Measurements from ENCODE around the gene SGPL1. TPM values are rescaled to one million over a fixed set of nuclear protein-coding genes. Genes with fewer than 3 reads are reported as not detected.

Gene SGPL1
- polyA plus RNA-seq, 1 donor from 2014 or later = 12.0 TPM

DNA sequence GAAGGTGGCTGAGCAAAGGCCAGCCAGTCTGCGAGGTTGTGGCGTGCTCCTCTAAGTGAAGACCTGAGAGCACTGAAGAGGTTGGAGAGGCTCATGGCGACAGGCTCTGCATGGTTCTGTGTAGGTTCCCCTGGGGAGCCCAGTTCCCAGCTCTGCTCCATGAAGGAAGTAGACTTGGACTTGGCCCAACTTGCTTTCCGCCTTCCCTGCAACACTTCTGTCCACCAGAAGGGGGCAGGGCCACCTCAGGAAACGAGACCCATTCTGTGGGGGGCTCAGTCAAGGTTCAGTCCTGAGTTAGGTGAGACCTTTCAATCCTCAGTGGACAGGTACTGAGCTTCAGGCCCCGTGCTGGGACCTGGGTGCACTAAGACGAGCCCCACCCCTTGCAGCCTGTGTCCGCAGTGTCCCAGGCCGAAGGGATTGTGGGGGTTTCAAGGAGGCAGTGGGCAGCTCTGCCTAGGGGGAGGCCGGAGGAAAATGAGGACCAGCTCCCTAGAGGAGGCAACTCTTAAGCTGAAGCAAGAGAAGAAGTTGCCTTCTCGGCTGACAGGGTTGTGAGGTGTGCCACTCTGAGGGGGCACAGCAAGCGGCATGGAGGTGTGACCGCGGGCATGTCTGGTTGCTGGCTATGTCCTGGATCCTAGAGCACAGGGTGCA lies 87.6 kb downstream of the SGPL1 start:
- no peaks in the 10 kb centered on the region for H3K36me3 Mint-ChIP-seq

DNA sequence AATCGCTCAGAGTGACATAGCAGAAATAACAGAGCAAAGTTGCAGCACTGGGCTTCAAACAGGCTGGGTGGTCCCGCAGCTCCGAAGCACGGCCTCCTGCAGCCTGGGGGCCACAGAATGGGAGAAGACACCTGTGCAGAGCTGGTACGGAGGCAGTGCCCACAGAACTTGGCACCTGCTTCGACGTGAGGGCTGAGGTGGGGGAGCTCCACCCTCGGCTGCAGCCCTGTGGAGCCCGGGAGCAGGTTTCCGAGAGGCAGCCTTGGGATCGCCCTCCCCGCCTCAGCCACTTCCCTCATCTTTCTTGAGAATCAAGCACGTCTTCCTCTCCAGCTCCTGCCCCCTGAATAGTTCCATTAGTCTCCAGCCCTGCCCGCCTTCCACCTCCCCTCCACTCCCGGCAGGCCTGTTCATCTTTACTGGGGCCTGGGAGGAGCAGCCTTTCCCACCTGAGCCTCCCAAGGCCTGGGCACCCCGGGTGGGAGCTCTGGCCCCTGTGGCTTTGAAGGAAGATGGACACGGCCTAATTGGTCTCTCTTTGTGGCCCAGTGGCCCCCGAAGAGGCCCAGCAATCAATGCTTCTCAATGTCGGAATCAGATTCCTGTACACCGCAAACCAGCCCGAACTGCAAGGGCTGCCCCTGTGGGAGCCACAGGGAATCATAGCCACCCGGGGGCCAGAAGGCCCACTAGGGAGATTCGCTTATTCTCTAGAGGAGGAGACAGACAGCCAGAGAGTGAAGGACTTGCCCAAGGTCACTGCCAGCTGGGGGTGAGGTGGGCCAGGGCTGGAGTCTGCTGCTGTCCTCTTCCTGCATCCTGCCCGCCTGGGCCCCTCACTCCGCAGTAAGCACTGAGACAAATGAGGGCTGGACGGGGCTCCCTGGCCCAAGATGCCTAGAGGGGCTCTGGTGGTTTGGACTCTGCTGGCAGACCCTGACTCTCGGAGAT lies 89.6 kb downstream of the SGPL1 start:
- peaks cover 0 to 2% (median 0%) of the 10 kb centered on the region in 3 donors for H3K4me1 Mint-ChIP-seq
- H3K9me3 Mint-ChIP-seq = no peaks in the 10 kb centered on the region
- no peak overlapping the region for H3K4me3 Mint-ChIP-seq
- no peak overlapping the region for H3K27ac Mint-ChIP-seq
- peaks cover 7% of the 10 kb centered on the region for H3K27me3 Mint-ChIP-seq
- H3K36me3 Mint-ChIP-seq = no peaks in the 10 kb centered on the region

More for the DNA sequence above, 87.6 kb downstream of the SGPL1 start:
- no peaks in the 10 kb centered on the region for H3K9me3 Mint-ChIP-seq
- H3K4me3 Mint-ChIP-seq = no peak overlapping the region
- H3K4me1 Mint-ChIP-seq = no peaks in the 10 kb centered on the region
- H3K27ac Mint-ChIP-seq = no peak overlapping the region
- H3K27me3 Mint-ChIP-seq = peaks cover 7% of the 10 kb centered on the region

DNA sequence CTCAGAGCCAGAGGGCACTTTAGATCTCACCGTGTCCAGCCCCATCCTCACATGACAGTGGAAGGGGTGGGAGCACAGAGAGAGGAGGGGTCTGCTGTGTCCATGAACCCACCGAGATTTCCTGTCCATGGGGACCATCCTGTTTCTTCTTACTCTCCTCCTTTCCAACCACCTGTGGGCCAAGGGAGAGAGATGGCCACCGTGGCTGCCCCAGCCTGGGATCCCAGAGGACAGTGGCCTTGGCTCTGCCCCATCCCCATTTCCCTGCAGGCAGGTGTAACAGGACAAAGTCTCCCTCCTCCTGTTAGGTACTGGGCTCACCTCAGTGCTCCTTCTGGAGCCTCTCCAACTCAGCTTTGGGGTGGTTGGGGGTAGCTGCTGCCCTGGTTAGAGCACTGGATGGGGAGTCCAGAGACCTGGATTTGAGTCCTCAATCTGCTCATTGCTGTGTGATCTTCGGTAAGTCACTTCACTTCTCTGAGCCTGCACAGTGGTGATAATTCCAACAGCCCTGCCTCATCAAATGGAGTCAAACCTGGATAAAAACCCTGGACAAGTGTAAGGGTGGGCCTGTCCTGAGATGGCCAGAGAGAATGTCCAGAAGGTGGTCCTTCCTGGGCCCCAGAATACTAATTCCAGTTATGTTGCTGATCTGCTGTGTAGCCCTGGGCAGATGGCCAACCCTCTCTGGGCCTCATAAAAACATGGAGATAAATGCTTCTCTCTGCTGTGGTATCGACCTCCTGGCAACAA lies 90.5 kb downstream of the SGPL1 start:
- peaks cover 7% of the 10 kb centered on the region for H3K27me3 Mint-ChIP-seq
- no peak overlapping the region for H3K27ac Mint-ChIP-seq
- H3K36me3 Mint-ChIP-seq = no peaks in the 10 kb centered on the region
- H3K9me3 Mint-ChIP-seq = no peaks in the 10 kb centered on the region
- peaks cover 0 to 2% (median 0%) of the 10 kb centered on the region in 3 donors for H3K4me1 Mint-ChIP-seq
- no peak overlapping the region for H3K4me3 Mint-ChIP-seq

DNA sequence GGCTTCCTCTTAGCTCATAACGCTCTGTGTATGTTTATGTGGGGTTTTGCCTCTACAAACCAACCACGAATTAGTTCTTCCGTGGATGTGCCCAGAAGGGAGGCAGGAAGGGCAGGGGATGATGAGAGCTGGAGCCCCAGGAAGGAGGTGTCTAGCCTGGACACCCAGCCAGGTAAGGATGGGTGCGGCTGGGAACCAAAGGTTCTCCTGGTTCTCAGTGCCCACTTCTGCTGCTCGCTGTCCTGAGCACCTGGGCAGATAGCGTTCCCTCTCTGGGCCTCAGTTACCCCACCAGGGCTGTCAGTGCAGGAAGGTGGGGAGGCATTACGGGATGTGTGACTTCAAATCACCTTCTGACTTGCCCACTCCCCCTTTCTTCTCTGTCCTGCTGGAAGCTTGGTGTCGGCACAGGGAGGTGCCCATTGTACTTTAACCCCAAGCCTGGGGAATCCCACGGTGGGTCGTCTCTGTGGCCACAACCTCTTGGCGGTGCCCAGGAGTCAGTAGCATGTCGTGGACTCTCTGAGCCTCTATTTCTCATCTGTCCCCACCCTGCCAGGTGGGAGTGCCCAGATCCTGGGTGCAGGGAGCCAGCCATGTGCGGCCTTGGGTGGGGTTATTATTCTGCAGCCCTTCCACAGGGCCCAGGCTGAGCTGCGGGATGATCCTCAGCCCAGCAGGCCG lies 91.3 kb downstream of the SGPL1 start:
- H3K9me3 Mint-ChIP-seq = peaks cover 0 to 1% (median 0%) of the 10 kb centered on the region in 3 donors
- H3K4me1 Mint-ChIP-seq = peaks cover 0 to 2% (median 0%) of the 10 kb centered on the region in 3 donors
- no peak overlapping the region for H3K4me3 Mint-ChIP-seq
- peaks cover 7% of the 10 kb centered on the region for H3K27me3 Mint-ChIP-seq
- H3K27ac Mint-ChIP-seq = no peak overlapping the region
- no peaks in the 10 kb centered on the region for H3K36me3 Mint-ChIP-seq

DNA sequence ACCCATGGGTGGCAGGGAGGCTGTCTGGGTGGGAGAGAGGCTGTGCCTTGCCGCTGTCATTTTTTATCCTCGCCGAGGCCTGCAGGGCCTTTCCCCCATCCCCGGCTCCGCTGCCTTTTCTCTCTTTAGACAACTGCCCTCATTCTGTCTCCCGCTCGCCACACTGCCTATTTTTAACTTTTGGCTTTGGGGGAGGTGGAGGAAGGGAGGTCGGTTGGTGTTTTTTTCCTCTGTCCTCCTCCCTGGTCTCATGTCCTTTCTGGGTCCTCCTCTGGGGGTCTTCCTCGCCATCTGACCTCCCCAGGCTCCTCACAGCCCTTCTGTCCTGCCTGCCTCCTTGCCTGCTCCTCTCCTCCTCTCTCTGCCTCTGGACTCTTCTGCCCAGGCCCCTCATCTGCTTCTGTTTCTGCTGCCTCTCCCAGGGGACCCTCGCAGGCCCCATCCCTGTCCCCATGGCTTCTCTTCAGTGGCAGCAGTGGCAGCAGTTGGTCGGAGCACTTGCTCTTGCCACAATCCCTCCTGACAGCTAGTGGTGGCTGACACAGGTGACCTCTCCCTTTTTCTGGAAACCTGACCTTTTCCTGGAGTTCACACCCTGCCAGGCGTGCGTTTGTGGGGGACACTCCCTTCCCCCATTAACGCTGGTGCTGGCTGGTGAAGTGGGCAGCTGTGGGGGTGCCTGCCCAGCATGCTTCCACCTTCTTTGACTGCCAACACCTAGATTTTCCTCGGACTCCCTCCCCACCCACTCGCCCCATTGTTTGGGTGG lies 92.1 kb downstream of the SGPL1 start:
- H3K27me3 Mint-ChIP-seq = peaks cover 4% of the 10 kb centered on the region
- peak overlapping the region in 1 of 4 donors; percentile 9 for H3K4me3 Mint-ChIP-seq
- no peak overlapping the region for H3K27ac Mint-ChIP-seq
- no peaks in the 10 kb centered on the region for H3K36me3 Mint-ChIP-seq
- H3K9me3 Mint-ChIP-seq = peaks cover 0 to 1% (median 0%) of the 10 kb centered on the region in 3 donors
- peaks cover 0 to 2% (median 0%) of the 10 kb centered on the region in 3 donors for H3K4me1 Mint-ChIP-seq

DNA sequence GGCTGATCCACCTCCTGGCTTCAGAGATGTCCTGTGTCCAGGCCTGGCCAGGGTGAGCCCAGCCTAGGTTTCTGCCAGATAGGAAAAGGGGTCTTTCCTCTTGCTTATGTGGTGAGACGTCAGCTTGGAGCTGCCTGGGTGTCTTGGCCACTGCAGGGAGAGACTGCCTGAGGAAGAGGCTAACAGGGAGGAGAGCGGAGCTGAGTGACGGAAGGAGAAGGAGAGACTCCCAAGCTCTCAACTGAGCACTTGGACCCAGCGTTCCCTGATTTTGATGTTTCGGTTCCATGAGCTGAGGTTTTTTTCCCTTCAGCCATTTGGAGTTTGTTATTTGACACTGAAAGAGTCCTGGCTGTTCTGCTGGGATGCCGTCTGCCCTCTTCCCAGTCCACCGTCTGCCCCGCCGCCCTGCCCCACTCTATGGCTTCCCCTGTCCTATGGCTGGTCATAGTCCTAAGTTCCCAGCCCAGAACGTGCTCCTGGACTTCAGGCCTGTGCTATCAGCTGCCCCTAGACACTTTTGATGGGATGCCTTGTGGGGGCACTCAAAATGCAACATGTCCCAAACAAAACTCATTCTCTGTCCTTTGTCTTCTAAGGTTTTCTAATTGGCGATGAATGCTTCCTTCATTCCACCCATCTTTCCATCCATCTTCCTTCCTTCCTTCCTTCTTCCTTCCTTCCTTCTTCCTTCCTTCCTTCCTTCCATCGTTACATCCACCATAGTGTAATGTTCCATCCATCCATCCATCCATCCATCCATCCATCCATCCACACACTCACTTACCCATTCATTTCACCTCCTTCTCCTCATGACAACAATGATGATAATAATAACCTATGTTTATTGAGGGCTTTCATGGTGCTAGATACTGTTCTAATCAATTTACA lies 92.9 kb downstream of the SGPL1 start:
- Mint-ChIP-seq H3K27ac (no peak overlapping the region), H3K4me1 (peaks cover 0 to 2% (median 0%) of the 10 kb centered on the region in 3 donors), H3K36me3 (no peaks in the 10 kb centered on the region), H3K4me3 (no peak overlapping the region), H3K9me3 (peaks cover 0 to 1% (median 0%) of the 10 kb centered on the region in 3 donors), H3K27me3 (peaks cover 2% of the 10 kb centered on the region)

DNA sequence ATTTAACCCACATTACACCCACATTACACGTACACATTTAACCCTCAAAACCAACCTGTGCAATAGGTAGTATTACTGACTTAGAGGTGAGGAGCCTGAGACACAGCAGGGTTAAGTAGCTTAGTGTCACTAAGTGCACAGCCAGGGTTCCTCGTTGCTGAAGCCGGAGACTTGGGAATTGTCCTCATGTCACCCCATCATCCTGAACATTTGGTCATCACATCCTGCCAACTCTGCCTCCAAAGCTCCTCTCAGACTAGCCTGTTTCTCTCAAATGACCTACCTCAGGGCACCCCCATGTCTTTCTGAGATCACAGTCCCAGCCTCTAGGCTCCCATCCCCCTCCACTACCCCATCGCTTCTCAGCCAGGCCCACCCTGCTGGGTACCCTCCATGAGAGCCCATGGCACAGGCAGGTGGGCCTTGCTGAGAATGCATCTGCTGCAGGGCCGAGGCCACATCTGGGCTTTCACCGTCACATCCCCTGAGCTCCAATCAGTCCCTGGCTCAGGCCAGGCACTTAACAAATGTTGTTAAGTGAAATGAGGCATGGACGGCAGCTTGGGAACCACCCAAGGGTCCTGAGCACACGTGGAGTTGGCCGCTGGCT lies 93.7 kb downstream of the SGPL1 start:
- peaks cover 0 to 1% (median 0%) of the 10 kb centered on the region in 3 donors for H3K9me3 Mint-ChIP-seq
- H3K36me3 Mint-ChIP-seq = no peaks in the 10 kb centered on the region
- H3K27ac Mint-ChIP-seq = no peak overlapping the region
- peaks cover 0 to 2% (median 0%) of the 10 kb centered on the region in 3 donors for H3K4me1 Mint-ChIP-seq
- no peak overlapping the region for H3K4me3 Mint-ChIP-seq
- peaks cover 2% of the 10 kb centered on the region for H3K27me3 Mint-ChIP-seq

DNA sequence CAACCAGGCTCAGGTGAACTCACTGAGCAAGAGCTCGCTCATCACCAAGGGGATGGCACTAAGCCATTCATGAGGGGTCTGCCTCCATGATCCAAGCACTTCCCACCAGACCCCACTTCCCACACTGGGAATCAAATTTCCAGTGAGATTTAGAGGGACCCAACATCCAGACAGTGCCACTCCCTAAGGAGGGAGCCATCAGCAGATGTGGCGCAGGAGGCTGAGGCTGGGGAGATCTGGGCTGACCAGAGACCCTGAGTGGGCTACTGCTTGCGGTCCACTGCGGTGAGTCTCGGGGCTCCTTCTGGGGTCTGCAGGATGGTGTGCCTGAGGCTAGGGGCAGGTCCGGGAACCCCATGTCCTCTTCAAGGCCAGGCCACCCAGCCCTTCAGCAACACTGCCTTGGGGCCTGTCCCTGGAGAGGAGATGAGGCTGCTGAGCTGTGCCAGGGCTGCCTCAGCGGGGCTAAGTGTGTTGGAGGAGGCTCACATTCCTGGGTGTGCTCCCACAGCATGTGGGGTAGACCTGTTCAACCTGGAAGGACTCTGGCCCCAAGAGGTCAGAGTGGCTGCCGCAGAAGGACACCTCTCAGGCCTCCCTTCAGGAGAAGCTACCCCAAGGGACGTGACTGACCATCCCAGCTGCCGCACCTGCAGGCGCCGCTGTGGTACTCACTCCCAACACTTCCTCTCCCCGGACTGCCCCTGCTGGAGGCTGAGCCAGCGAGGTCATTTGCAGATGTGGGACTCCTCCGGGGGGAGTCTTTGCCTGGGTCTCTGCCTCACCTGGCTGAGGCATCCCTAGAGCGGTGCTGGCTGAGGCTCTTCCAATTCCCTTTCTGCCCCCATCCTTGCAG lies 95.0 kb downstream of the SGPL1 start:
- Mint-ChIP-seq H3K27me3 (peaks cover 3% of the 10 kb centered on the region), H3K27ac (no peak overlapping the region), H3K36me3 (no peaks in the 10 kb centered on the region), H3K9me3 (peaks cover 0 to 2% (median 1%) of the 10 kb centered on the region in 3 donors), H3K4me1 (peaks cover 0 to 2% (median 0%) of the 10 kb centered on the region in 3 donors), H3K4me3 (no peak overlapping the region)

DNA sequence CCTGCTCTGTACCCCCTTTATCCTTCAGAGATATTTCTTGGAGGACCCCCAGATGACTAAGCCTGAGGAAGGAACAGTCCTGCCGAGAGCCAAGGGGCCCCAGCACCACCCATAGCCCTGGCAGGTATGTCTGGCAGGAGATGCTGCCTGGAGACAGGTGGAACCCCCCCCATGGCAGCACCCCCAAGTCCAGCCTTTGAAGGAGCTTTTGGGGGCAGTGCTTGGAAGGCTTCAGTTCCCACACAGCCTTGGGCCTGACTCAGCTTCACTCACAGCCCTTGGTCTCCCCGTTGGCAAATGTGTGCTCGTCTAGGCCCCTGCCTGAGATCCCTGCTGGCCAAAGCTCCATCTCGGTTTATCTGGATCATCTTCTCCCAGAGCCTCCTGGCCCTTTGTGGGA lies 95.6 kb downstream of the SGPL1 start:
- H3K4me1 Mint-ChIP-seq = peaks cover 0 to 2% (median 0%) of the 10 kb centered on the region in 3 donors
- H3K27me3 Mint-ChIP-seq = peaks cover 2% of the 10 kb centered on the region
- H3K9me3 Mint-ChIP-seq = peaks cover 0 to 2% (median 1%) of the 10 kb centered on the region in 3 donors
- H3K36me3 Mint-ChIP-seq = no peaks in the 10 kb centered on the region
- H3K27ac Mint-ChIP-seq = no peak overlapping the region
- H3K4me3 Mint-ChIP-seq = no peak overlapping the region

DNA sequence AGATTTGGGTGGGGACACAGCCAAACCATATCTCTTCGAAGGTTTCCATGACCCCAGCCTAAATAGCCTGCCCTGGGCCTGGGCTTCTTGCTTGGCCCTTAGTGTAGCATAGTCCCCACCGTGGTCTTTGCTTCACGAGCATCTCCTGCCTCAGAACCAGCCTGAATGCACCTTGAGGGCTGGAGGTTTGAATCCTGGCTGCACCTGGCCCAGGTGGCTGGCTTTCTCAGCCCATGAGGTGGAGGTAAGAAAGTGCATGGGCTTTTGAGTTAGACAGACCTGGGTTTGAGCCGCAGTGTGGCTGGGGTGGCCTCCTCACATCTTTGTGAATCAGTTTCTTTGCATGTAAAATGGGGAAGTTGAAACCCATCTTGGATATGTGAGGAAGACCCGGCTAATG lies 96.8 kb downstream of the SGPL1 start:
- no peak overlapping the region for H3K4me3 Mint-ChIP-seq
- H3K27ac Mint-ChIP-seq = no peak overlapping the region
- H3K27me3 Mint-ChIP-seq = peaks cover 1% of the 10 kb centered on the region
- peaks cover 0 to 2% (median 1%) of the 10 kb centered on the region in 3 donors for H3K9me3 Mint-ChIP-seq
- peaks cover 0 to 2% (median 0%) of the 10 kb centered on the region in 3 donors for H3K4me1 Mint-ChIP-seq
- H3K36me3 Mint-ChIP-seq = no peaks in the 10 kb centered on the region

DNA sequence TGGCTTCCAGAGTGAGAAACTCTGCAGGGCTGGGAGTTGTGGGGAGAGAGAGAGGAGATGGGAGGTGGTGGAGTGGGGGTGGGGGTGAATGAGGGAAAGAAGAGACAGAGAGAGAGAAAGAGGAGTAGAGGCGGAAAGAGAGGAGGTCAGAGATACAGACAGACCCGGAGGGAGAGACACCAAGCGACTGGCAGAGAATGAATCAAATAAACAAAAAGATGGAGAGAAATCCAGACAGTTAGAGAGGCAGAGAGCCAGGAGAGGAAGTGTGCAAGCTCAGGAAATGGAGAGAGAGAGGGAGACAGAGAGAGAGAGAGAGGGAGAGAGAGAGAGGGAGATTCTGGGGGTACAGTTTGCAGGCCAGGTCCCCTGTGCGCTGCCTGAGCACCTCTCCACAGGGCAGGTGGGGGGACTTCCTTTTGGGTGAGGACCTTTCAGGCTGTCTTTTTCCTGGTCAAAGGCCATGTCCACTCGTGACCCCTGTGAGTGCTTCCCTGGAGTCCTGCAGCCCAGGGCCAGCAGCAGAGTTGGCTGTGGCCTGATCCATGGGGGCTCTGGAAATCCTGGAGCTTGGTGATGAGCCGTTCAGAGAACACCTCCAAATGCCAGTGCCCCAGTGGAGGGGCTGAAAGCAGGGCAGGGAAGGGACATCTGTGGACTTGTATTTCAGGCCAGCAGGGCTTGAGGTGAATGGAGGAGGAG lies 97.6 kb downstream of the SGPL1 start:
- Mint-ChIP-seq H3K4me3 (no peak overlapping the region), H3K9me3 (peaks cover 0 to 2% (median 1%) of the 10 kb centered on the region in 3 donors), H3K36me3 (no peaks in the 10 kb centered on the region), H3K27ac (no peak overlapping the region), H3K27me3 (peaks cover 2% of the 10 kb centered on the region), H3K4me1 (peaks cover 0 to 2% (median 0%) of the 10 kb centered on the region in 3 donors)

Data from IgD-negative memory B cell (primary cell).